VCaP (cell line): Measurements from ENCODE around the gene ARHGEF10L.

ENCODE experiments used
- H3K27ac ChIP-seq: fragments of 450-650 bp; 2 replicates; pipeline ENCODE4 v1.5.1; 2017
- TF ChIP-seq, protein P1 (sequence below): fragments of 450-650 bp; conservative IDR thresholded peaks from 2 replicates; pipeline ENCODE4 v1.5.1; 2017; ENCODE audit warnings: mild to moderate bottlenecking, moderate library complexity

ARHGEF10L gene

DNA sequence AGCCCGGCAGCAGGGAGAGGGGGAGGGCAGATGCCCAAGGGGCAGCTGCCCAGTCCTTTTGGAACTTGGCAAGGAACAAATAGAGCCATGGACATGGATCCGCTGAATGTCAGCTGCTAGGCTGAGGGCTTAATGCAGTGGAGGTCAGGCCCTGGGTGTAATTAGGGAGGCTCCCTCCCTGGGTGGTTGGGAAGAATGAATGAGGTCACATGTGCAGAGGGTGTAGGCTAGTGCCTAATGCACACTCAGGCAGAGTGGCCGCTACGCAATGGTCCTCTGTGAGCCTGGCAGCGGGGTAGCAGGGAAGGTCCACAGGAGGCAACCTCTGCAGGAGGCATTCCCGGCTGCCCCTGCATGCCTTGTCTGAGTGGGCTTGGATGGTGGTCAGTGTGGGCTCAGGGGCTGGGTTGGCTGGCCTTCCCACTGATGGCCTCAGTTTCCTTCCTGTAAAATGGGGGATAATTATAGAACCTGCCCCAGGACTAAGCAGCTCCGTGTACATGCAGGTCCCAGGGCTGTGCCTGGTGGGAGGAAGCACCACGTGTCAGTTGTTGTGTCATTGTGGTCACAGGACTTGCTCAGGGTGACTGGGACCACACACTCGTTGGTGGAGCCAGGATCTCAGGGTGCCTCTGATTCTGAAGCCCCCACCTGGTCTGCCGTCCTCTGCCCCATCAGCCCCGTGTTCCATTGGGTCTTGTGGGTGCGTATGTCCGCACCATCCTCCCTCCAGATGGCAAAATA lies 134.0 kb downstream of the ARHGEF10L start:
- H3K27ac ChIP-seq, result no peak overlapping the region
- TF ChIP-seq, protein P1, sequence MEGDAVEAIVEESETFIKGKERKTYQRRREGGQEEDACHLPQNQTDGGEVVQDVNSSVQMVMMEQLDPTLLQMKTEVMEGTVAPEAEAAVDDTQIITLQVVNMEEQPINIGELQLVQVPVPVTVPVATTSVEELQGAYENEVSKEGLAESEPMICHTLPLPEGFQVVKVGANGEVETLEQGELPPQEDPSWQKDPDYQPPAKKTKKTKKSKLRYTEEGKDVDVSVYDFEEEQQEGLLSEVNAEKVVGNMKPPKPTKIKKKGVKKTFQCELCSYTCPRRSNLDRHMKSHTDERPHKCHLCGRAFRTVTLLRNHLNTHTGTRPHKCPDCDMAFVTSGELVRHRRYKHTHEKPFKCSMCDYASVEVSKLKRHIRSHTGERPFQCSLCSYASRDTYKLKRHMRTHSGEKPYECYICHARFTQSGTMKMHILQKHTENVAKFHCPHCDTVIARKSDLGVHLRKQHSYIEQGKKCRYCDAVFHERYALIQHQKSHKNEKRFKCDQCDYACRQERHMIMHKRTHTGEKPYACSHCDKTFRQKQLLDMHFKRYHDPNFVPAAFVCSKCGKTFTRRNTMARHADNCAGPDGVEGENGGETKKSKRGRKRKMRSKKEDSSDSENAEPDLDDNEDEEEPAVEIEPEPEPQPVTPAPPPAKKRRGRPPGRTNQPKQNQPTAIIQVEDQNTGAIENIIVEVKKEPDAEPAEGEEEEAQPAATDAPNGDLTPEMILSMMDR, result no peak

- TF ChIP-seq, protein P1, result no peak
- no peak overlapping the region for H3K27ac ChIP-seq
Measured at GRCh38 chr1:17674726-17675500, 135.4 kb downstream of the ARHGEF10L start.

GRCh38 chr1:17675744-17676143 lies 136.2 kb downstream of the ARHGEF10L start:
- no peak overlapping the region for H3K27ac ChIP-seq
- TF ChIP-seq, protein P1, result no peak

DNA sequence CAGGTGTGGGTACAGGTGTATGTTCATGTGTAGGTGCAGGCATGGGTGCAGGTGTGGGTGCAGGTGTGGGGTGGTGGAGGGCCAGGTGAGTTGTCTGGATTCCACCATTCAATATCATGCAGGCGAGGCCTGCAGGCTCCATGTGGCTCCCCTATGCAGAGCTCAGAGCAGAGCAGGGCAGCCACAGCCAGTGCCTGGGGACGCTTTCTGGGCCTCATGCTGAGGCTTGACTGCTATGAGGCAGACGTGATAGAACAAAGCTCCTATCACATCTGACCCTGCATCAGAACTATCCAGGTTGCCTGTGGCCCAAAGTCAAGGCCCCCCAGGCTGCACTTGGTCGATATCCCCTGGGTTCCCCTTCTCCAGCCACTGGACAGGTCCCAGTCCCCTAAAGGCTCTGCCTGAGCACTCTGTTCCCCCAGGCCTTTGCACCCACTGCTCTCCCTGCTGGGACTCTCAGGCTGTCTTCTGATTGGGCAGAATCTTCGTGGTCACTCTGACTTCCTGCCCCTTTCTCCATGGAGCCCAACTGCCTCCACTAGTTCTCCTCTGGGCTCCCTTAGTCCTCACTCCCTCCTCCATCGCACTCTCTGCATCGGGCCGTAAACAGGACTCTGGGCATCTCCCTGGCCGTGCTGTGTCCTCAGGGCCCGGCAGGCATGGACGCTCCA lies 137.0 kb downstream of the ARHGEF10L start:
- H3K27ac ChIP-seq, result no peak overlapping the region
- TF ChIP-seq, protein P1, result no peak

DNA sequence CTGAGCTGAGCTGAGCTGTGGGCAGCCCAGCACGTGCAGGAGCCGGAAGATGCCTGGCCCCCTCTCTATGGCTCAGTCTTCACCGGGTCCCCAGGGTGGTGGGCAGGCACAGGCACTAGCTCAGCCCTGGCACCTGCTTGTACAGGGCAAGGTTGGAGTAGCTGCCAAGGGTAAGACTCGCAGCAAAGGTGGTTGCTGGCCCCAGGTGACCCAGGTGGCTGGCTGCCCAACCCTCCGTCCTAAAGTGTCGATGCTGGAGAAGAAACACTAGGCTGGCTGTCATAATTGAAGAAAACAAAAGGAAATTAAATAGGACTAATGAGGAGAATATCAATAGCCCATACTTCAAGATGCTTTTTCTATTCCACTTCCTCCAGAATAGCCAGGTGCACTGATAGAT lies 138.5 kb downstream of the ARHGEF10L start:
- TF ChIP-seq, protein P1, result no peak
- no peak overlapping the region for H3K27ac ChIP-seq

GRCh38 chr1:17679856-17680255 lies 140.4 kb downstream of the ARHGEF10L start:
- TF ChIP-seq, protein P1, result no peak
- no peak overlapping the region for H3K27ac ChIP-seq

DNA sequence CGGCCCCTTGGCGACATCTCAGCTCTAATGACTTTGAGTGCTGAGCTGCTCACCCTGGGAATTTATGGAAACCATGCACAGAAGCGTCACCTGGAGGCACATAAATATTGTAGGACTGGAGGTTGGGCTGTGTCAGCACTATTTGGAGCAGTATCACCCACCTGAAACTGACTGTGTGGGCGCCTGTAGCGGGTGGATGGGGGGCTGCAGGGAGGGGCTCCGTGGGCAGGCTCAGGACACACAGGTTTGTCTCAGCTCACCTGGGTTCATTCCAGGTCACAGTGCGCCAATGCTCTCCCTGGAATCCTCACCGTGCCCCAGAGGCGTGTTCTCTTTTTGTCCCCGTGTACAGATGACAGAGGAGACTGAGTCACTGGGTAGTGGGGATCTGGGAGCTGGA lies 140.8 kb downstream of the ARHGEF10L start:
- no peak overlapping the region for H3K27ac ChIP-seq
- TF ChIP-seq, protein P1, result no peak
